Fibroblast of villous mesenchyme (primary cell): ENCODE results near the gene B9D2. TPM values are rescaled to one million over a fixed set of nuclear protein-coding genes. Genes with fewer than 3 reads are reported as not detected.
A peak's percentile ranks its signal among the peaks of the same experiment; 100 is the strongest.
"Not testable (repeated sequence)": the region's sequence is repeated elsewhere in the genome, so short reads cannot be mapped to it uniquely, and the experiment has no call there.

Source experiments
- DNase-seq: peaks from one replicate; pipeline ENCODE4 v3.0.0-alpha.2; 2010; ENCODE audit warnings: low read depth
- H3K4me3 ChIP-seq: 2 replicates; pipeline ENCODE4 v1.5.1; 2011; ENCODE audit warnings: low read depth, mild to moderate bottlenecking, low read length
- CTCF ChIP-seq: IDR thresholded peaks from 2 replicates; pipeline ENCODE4 v1.5.1; 2012; ENCODE audit warnings: low read depth, mild to moderate bottlenecking, low read length; ENCODE audit not compliant: insufficient read depth
- total RNA-seq: library from RNA; depleted of rRNA; stranded (reverse); fragments of >200 nt; gene quantifications from 2 replicates; pipeline ENCODE4 v1.2.3, GENCODE V29; 2012

The B9D2 gene
- total RNA-seq, 1 donor: 3.5 TPM

GRCh38 chr19:41391618-41392017, 27.7 kb upstream of the B9D2 start:
- no peak overlapping the region for H3K4me3 ChIP-seq
- no peak for TF ChIP-seq CTCF
- no peak for DNase-seq

DNA sequence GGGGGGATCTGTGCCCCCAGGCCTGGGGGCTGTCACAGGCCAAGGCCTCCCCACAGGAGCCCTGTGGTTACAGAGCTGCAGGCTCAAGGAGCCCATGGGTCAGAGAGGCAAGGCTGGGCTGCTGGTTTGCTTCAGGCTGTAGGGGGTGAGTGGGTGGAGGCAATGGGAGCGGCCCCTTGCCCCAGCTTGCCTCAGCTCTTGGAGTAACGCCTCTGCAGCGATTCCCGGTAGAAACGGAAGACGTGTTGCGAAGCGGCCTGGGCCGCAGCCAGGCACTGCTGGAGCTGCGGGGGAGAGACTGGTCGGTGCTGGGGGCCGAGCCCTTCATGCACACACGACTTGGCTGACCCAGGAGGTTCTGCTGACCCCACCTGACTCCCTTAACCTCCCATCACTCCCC, 22.5 kb upstream of the B9D2 start:
- TF ChIP-seq CTCF: no peak
- no peak overlapping the region for H3K4me3 ChIP-seq
- peak; percentile 50 for DNase-seq

DNA sequence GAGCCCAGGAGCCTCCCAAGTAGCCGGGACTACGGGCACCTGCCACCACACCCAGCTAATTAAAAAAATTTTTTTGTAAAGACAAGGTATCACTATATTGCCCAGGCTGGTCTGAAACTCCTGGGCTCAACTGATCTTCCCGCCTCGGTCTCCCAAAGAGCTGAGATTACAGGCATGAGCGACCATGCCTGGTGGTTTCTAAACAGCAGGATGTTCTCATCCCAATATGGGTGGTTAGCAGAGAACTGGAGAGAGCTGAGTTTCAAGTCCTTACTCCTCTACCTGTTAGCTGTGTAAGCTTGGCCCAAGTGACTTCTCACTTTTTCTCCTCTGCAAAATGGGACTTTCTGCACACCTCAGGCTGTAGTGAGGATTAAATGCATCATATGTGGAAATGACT, 20.4 kb upstream of the B9D2 start:
- no peak overlapping the region for H3K4me3 ChIP-seq
- no peak for TF ChIP-seq CTCF
- no peak for DNase-seq

DNA sequence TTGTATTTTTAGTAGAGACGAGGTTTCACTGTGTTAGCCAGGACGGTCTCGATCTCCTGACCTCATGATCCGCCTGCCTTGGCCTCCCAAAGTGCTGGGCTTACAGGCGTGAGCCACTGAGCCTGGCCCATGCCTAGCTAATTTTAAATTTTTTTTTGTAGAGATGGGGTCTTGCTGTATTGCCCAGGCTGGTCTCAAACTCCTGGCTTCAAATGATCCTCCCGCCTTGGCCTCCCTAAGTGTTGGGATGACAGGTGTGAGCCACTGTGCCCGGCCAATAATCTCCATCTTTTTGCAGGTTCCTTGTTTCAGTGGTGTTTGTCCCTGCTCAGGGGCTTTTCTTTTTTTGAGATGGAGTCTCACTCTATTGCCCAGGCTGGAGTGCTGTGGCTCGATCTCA, 17.6 kb upstream of the B9D2 start:
- not testable (repeated sequence) for DNase-seq, H3K4me3 ChIP-seq

GRCh38 chr19:41377977-41378709, 14.2 kb upstream of the B9D2 start:
- TF ChIP-seq CTCF: peak; percentile 36
- DNase-seq: peak; percentile 48
- no peak overlapping the region for H3K4me3 ChIP-seq

- H3K4me3 ChIP-seq: peak overlapping the region; percentile 67
Measured at GRCh38 chr19:41376998-41377365, 13.0 kb upstream of the B9D2 start.

DNA sequence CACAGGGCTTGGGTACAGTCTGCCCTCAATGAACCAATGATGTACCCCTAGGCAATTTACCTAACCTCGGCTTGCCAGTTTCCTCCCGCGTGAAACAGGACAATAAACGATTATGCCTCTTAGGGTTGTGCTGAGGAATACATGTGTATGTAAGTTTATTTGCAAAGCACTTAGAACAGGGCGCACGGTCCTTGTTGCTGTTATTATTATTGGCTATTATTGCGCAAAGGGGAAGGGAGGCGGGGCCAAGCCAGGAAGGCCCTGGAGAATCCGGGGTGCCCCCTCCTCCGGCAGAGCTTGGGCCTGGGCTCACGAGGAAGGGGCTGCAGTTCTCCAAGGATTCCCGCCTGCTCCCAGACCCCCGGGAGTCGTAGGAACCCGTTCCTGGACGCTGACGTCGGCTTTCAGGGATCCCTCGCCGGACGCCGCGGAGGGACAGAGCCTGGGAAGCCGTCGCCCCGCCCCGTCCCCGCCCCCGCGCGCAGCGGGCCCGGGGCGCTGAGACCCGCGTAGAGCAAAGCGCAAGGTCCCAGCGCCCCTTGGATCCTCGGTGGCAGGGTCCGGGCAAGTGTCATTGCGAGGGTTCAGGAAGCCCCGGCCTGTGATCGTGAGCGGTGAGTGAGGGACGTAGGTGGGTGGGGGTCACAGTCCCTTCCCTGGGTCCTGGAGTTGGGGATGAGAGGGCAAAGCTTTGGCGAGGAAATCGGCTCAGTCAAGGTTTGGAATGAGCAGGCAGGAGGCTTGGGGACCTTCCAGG, 12.5 kb upstream of the B9D2 start, which contains the start of gene TMEM91:
Gene TMEM91 (plus strand): TSS at position 293 of the 757 bp plus-strand sequence. CDS start 1,777 bp downstream, outside the sequence.
- TF ChIP-seq CTCF: no peak
- DNase-seq: peak; percentile 71
- peak within 1 kb of the TSS; percentile 67 for H3K4me3 ChIP-seq

More at GRCh38 chr19:41376998-41377365, 13.0 kb upstream of the B9D2 start:
- no peak for DNase-seq
- TF ChIP-seq CTCF: no peak
